K562 (cell line): ENCODE data around the gene EIF2S1. TPM values are rescaled to one million over a fixed set of nuclear protein-coding genes. Genes with fewer than 3 reads are reported as not detected.

Source experiments
- ATAC-seq: fragments of 200-7000 bp; cut with Tn5 transposase; 3 replicates; pipeline ENCODE4 v1.9.1; 2020; ENCODE audit warnings: moderate library complexity
- BruUV-seq: library from RNA; stranded (reverse); fragments of 400-500 nt; replicated peaks from 2 replicates; lab custom pipeline; 2021; lab: Mats Ljungman, UMichigan
- CTCF ChIA-PET: fragments of 300-600 bp; formaldehyde crosslinking; extraction: SDS; loops from one replicate; lab custom pipeline; 2021; ENCODE audit warnings: low intra/inter-chr PET ratio; lab: Yijun Ruan, JAX
- POLR2A ChIA-PET: fragments of 300-600, 350-650 bp; sonication (Branson Sonifier 250); formaldehyde crosslinking; extraction: SDS; loops from one replicate; lab custom pipeline; 2021; ENCODE audit warnings: antibody characterized with exemption, inconsistent platforms; lab: Yijun Ruan, JAX
- DNase-seq, 4 experiments: peaks; one replicate each; pipeline versions ENCODE4 v3.0.0 to v3.0.0-alpha.2; 2011 to 2018; ENCODE audit warnings: low spot score in 3 of 4, mixed read lengths in 3 of 4; ENCODE audit errors: extremely low read depth in 1 of 4
- FAIRE-seq: peaks from 2 replicates; lab custom pipeline; 2011; peaks lifted over from hg19 to GRCh38; lab: Jason Lieb, UNC
- H2AFZ ChIP-seq: 2 replicates; pipeline ENCODE4 v1.6.0; 2011; ENCODE audit warnings: low read depth, low read length, control low read depth, inconsistent platforms
- H3K27ac ChIP-seq: fragments of 200-600 bp; 3 replicates; pipeline ENCODE4 v1.8.0; 2011; ENCODE audit warnings: low read depth, mild to moderate bottlenecking, control low read depth, inconsistent platforms, low read length, moderate library complexity, mixed read lengths; ENCODE audit errors: extremely low read depth
- H3K27me3 ChIP-seq, 2 experiments: fragments of 300-600 bp in 1 of 2; 2 replicates in 1 of 2; 3 replicates in 1 of 2; pipeline versions ENCODE4 v1.6.0 to v1.8.0; 2011; ENCODE audit warnings: inconsistent platforms in 2 of 2, low read length in 2 of 2, mild to moderate bottlenecking in 1 of 2, mixed read lengths in 1 of 2, moderate library complexity in 1 of 2; ENCODE audit not compliant: control insufficient read depth in 2 of 2, insufficient read depth in 2 of 2
- H3K36me3 ChIP-seq: fragments of 300-600 bp; 3 replicates; pipeline ENCODE4 v1.8.0; 2011; ENCODE audit warnings: mild to moderate bottlenecking, low read length, inconsistent platforms; ENCODE audit not compliant: control insufficient read depth, insufficient read depth
- H3K4me1 ChIP-seq, 2 experiments: fragments of 200-600 bp in 1 of 2; replicated peaks in 1 of 2; 2 replicates in 1 of 2; 3 replicates in 1 of 2; pipeline versions ENCODE4 v1.5.1 to v1.8.0; 2011; ENCODE audit warnings: inconsistent platforms in 2 of 2, low read length in 2 of 2, mild to moderate bottlenecking in 1 of 2, mixed read lengths in 1 of 2, moderate library complexity in 1 of 2; ENCODE audit not compliant: control insufficient read depth in 2 of 2, insufficient read depth in 2 of 2
- H3K4me2 ChIP-seq: 2 replicates; pipeline ENCODE4 v1.6.1; 2011; ENCODE audit warnings: low read length, control low read depth, inconsistent platforms, mixed read lengths; ENCODE audit not compliant: insufficient read depth
- H3K4me3 ChIP-seq: fragments of 200-600 bp; sonication (generic), shearing (Covaris generic); 2 replicates; pipeline ENCODE4 v1.5.1; 2016; ENCODE audit warnings: control low read depth, inconsistent platforms
- H3K79me2 ChIP-seq: fragments of 200-600 bp; 3 replicates; pipeline ENCODE4 v1.8.0; 2011; ENCODE audit warnings: low read length, inconsistent platforms; ENCODE audit not compliant: control insufficient read depth, insufficient read depth
- H3K9ac ChIP-seq, 2 experiments: 2 replicates each; pipeline versions ENCODE4 v1.6.0 to v1.6.1; 2011; ENCODE audit warnings: low read depth in 2 of 2, low read length in 2 of 2, control low read depth in 1 of 2, inconsistent platforms in 1 of 2, mild to moderate bottlenecking in 1 of 2, mixed read lengths in 1 of 2; ENCODE audit not compliant: insufficient read depth in 1 of 2
- H3K9me1 ChIP-seq: one replicate; pipeline ENCODE4 v1.6.0; 2011; ENCODE audit warnings: inconsistent platforms, mild to moderate bottlenecking, low read length, moderate library complexity; ENCODE audit not compliant: control insufficient read depth, insufficient read depth
- H3K9me3 ChIP-seq: replicated peaks from 2 replicates; pipeline ENCODE4 v1.5.1; 2011; ENCODE audit warnings: low read depth, low read length, inconsistent platforms; ENCODE audit not compliant: control insufficient read depth, insufficient read depth
- H4K20me1 ChIP-seq: replicated peaks from 2 replicates; pipeline ENCODE4 v1.6.1; 2011; ENCODE audit warnings: low read length, inconsistent platforms, mixed read lengths; ENCODE audit not compliant: control insufficient read depth, insufficient read depth
- ADNP ChIP-seq: fragments of 200-800 bp; sonication (Bioruptor generic); IDR thresholded peaks from 2 replicates; pipeline ENCODE4 v1.6.1; 2016; ENCODE audit warnings: missing genetic modification characterization, missing compliant biosample characterization
- BCOR ChIP-seq: fragments of 450-650 bp; IDR thresholded peaks from 2 replicates; pipeline ENCODE4 v1.6.1; 2016
- BRD9 ChIP-seq: fragments of 450-650 bp; IDR thresholded peaks from 2 replicates; pipeline ENCODE4 v1.6.1; 2018; ENCODE audit warnings: low read depth; ENCODE audit not compliant: partially characterized antibody
- C11orf30 ChIP-seq: fragments of 450-650 bp; IDR thresholded peaks from 2 replicates; pipeline ENCODE4 v1.6.1; 2016; ENCODE audit warnings: low read depth, mild to moderate bottlenecking
- CBFA2T2 ChIP-seq: fragments of 450-650 bp; conservative IDR thresholded peaks from 2 replicates; pipeline ENCODE4 v1.6.1; 2017; ENCODE audit warnings: mild to moderate bottlenecking
- ESRRA ChIP-seq: fragments of 450-650 bp; IDR thresholded peaks from 2 replicates; pipeline ENCODE4 v1.6.1; 2014; ENCODE audit warnings: low read depth, mild to moderate bottlenecking, moderate library complexity, borderline replicate concordance
- ETV5 ChIP-seq: sonication (generic); formaldehyde crosslinking; IDR thresholded peaks from 2 replicates; pipeline ENCODE4 v1.4.0; 2020; ENCODE audit warnings: low read depth, mild to moderate bottlenecking, missing genetic modification reagents
- FOXJ2 ChIP-seq: fragments of 200-800 bp; sonication (Bioruptor generic); IDR thresholded peaks from 2 replicates; pipeline ENCODE4 v1.6.1; 2016; ENCODE audit warnings: missing genetic modification characterization, missing compliant biosample characterization
- FOXJ3 ChIP-seq: sonication (generic); formaldehyde crosslinking; IDR thresholded peaks from 2 replicates; pipeline ENCODE4 v1.4.0; 2020; ENCODE audit warnings: mild to moderate bottlenecking, missing genetic modification reagents
- JUNB ChIP-seq: fragments of 450-650 bp; formaldehyde crosslinking; conservative IDR thresholded peaks from 2 replicates; pipeline ENCODE4 v1.4.0; 2020; ENCODE audit warnings: mild to moderate bottlenecking
- NFYB ChIP-seq: IDR thresholded peaks from 2 replicates; pipeline ENCODE4 v1.6.1; 2011; ENCODE audit warnings: mild to moderate bottlenecking, moderate library complexity; ENCODE audit not compliant: insufficient read length; ENCODE audit errors: extremely low read depth
- RFX5 ChIP-seq: IDR thresholded peaks from 2 replicates; pipeline ENCODE4 v1.6.1; 2011; ENCODE audit warnings: low read depth, mild to moderate bottlenecking, improper control_type of control experiment, low read length
- SIRT6 ChIP-seq: IDR thresholded peaks from one replicate; pipeline ENCODE4 v1.6.1; 2012; ENCODE audit warnings: low read depth, mild to moderate bottlenecking, control low read depth, inconsistent platforms, low read length, moderate library complexity
- TCFL5 ChIP-seq: fragments of 250-450 bp; sonication (Bioruptor Pico); conservative IDR thresholded peaks from 2 replicates; pipeline ENCODE4 v1.6.1; 2021; ENCODE audit warnings: mild to moderate bottlenecking, moderate library complexity, matching md5 sums
- TFAM ChIP-seq: fragments of 250-450 bp; sonication (Bioruptor Pico); conservative IDR thresholded peaks from 2 replicates; pipeline ENCODE4 v1.5.0; 2021; ENCODE audit warnings: mild to moderate bottlenecking, moderate library complexity
- THRAP3 ChIP-seq: fragments of 450-650 bp; IDR thresholded peaks from 2 replicates; pipeline ENCODE4 v1.6.1; 2016; ENCODE audit warnings: mild to moderate bottlenecking, inconsistent platforms, borderline replicate concordance
- TRIM28 ChIP-seq: fragments of 450-650 bp; IDR thresholded peaks from 2 replicates; pipeline ENCODE4 v1.6.1; 2017
- WHSC1 ChIP-seq: IDR thresholded peaks from one replicate; pipeline ENCODE4 v1.6.1; 2012; ENCODE audit warnings: low read length, control low read depth, inconsistent platforms
- ZBTB26 ChIP-seq: fragments of 450-650 bp; formaldehyde crosslinking; IDR thresholded peaks from 2 replicates; pipeline ENCODE4 v1.4.0; 2022; ENCODE audit warnings: missing genetic modification characterization
- ZKSCAN1 ChIP-seq: fragments of 150-350 bp; IDR thresholded peaks from 2 replicates; pipeline ENCODE4 v1.6.1; 2016; ENCODE audit warnings: low read depth, low read length
- ZNF12 ChIP-seq: sonication (generic); formaldehyde crosslinking; IDR thresholded peaks from 2 replicates; pipeline ENCODE4 v1.4.0; 2020; ENCODE audit warnings: mild to moderate bottlenecking, missing genetic modification reagents
- ZNF695 ChIP-seq: fragments of 450-650 bp; formaldehyde crosslinking; IDR thresholded peaks from 2 replicates; pipeline ENCODE4 v1.4.0; 2020; ENCODE audit warnings: mild to moderate bottlenecking, moderate library complexity
- WGBS: fragments of 100-300 bp; shearing (Covaris generic); methylation state at CpG from one replicate; pipeline ENCODE4 v1.1.6; 2016; ENCODE audit warnings: low coverage, mixed read lengths; ENCODE audit not compliant: insufficient coverage; ENCODE audit errors: missing lambda C conversion rate; 5-methylcytosine and 5-hydroxymethylcytosine counted together
- in situ Hi-C: fragments of 300-500 bp; cut with MboI; formaldehyde crosslinking; loops from 4 replicates; pipeline ENCODE4 v1.15.0; 2018; ENCODE audit warnings: inconsistent platforms, mixed read lengths
- intact Hi-C: fragments of 100-400 bp; cut with micrococcal nuclease; formaldehyde crosslinking; loops from 2 replicates; pipeline ENCODE4 v1.14.2; 2022
- polyA plus RNA-seq, 8 experiments: library from polyadenylated mRNA; depleted of rRNA in 4 of 8; stranded (reverse) in 5 of 8; unstranded in 3 of 8; fragments of >200 nt; fragmentation: Nextera tagmentation in 2 of 8; fragmentation: Illumina TruSeq in 1 of 8; extraction: Ambion mirVana in 2 of 8; extraction: Trizol in 1 of 8; gene quantifications; 2 replicates each; pipeline versions ENCODE4 v1.2.1 to v1.2.3, GENCODE V29; 2011 to 2014; ENCODE audit warnings: inconsistent platforms in 1 of 8, missing spikeins in 1 of 8
- total RNA-seq, 7 experiments: library from RNA; depleted of rRNA in 6 of 7; stranded (reverse); fragments of >200 nt in 6 of 7; fragmentation: Illumina TruSeq in 2 of 7; extraction: Trizol in 2 of 7; gene quantifications; 2 replicates each; pipeline versions ENCODE4 v1.2.1 to v1.2.3, GENCODE V29; 2011 to 2021; ENCODE audit warnings: low replicate concordance in 1 of 7

Gene EIF2S1
- total and polyA plus RNA-seq, 9 of the 15 experiments (the other 6 are each of a cell fraction or from before 2014, with no cell fraction given) = 216 to 1,018 (median 332) TPM

GRCh38 chr14:67389275-67389674 is 29.1 kb downstream of the EIF2S1 start (continued):
- no peak for TF ChIP-seq ZNF695 (CRISPR knock-in tag)
- no peak for TF ChIP-seq ZKSCAN1
- TF ChIP-seq ZBTB26 = no peak
- TF ChIP-seq WHSC1 = no peak
- no peak for TF ChIP-seq C11orf30
- no peak for TF ChIP-seq THRAP3
- peak; percentile 18; the same call in 1 of the 2 replicates for TF ChIP-seq CBFA2T2
- no peak for TF ChIP-seq TRIM28
- TF ChIP-seq JUNB = no peak
- TF ChIP-seq FOXJ2 (tag) = no peak
- no peak for TF ChIP-seq ESRRA
- TF ChIP-seq BCOR = no peak

- Histone ChIP-seq H3K27me3 (no peaks in the 10 kb centered on the region), H3K9me1 (no peaks in the 10 kb centered on the region), H3K4me3 (no peak overlapping the region), H3K9me3 (no peaks in the 10 kb centered on the region), H3K27ac (no peak overlapping the region), H2AFZ (no peak overlapping the region), H3K36me3 (peaks cover 22% of the 10 kb centered on the region; the same call in 1 of the 3 replicates), H4K20me1 (no peaks in the 10 kb centered on the region), H3K4me2 (no peak overlapping the region), H3K4me1 (peaks cover 18 to 23% of the 10 kb centered on the region in 2 experiments; a peak in 4 of 5 replicates), H3K9ac (peak overlapping the region in 1 of 2 experiments; percentile 33; a peak in 1 of 4 replicates), H3K79me2 (no peaks in the 10 kb centered on the region)
- ChIA-PET CTCF (no interaction called here), POLR2A (no interaction called here)
- intact Hi-C loops = no loop called here
- ATAC-seq (no peak), FAIRE-seq (no peak), DNase-seq (no peak)
- BruUV-seq = no TSS peak
- 100% methylated on average over 1 of the region's 1 CpG for WGBS
- in situ Hi-C loops = no loop called here
- no peak for TF ChIP-seq BRD9
- TF ChIP-seq TCFL5 (CRISPR knock-in tag) = no peak
- TF ChIP-seq NFYB = no peak
- TF ChIP-seq ETV5 = no peak
- no peak for TF ChIP-seq TFAM (CRISPR knock-in tag)
- no peak for TF ChIP-seq ADNP
- TF ChIP-seq SIRT6 = no peak
- no peak for TF ChIP-seq RFX5
- no peak for TF ChIP-seq ZNF12 (CRISPR knock-in tag)
- no peak for TF ChIP-seq FOXJ3 (CRISPR knock-in tag)
Observed at GRCh38 chr14:67389811-67390534, 29.8 kb downstream of the EIF2S1 start.
